ENCODE results near the gene NUSAP1. TPM values are rescaled to one million over a fixed set of nuclear protein-coding genes. Genes with fewer than 3 reads are reported as not detected.
"Not testable (repeated sequence)": the region's sequence is repeated elsewhere in the genome, so short reads cannot be mapped to it uniquely, and the experiment has no call there.

NUSAP1 gene
- total RNA-seq, 1 donor from 2014 or later: 39.0 TPM

DNA sequence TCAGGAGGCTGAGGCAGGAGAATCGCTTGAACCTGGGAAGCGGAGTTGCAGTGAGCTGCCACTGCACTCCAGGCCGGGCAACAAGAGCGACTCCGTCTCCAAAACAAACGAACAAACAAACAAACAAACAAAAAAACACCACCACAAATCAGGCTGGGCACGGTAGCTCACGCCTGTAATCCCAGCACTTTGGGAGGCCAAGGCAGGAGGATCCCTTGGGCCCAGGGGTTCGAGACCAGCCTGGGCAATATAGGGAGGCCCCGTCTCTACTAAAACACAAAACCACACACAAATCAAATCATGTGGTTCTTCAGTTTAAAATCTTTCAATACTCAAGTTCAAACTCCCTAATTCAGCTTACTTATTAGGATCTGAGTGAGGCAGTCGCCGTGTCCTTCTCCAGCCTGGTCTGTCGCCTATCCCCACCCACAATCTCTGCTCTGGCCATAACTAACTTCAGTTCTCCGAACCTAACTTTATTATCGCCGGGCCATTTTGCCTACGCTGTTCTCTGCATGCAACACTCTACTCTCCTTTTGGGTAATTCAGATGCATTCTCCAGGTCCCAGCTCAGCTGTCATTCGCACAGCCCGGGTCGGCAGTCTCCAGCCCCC is 83.6 kb downstream of the NUSAP1 start:
- DNase-seq: no peak

DNA sequence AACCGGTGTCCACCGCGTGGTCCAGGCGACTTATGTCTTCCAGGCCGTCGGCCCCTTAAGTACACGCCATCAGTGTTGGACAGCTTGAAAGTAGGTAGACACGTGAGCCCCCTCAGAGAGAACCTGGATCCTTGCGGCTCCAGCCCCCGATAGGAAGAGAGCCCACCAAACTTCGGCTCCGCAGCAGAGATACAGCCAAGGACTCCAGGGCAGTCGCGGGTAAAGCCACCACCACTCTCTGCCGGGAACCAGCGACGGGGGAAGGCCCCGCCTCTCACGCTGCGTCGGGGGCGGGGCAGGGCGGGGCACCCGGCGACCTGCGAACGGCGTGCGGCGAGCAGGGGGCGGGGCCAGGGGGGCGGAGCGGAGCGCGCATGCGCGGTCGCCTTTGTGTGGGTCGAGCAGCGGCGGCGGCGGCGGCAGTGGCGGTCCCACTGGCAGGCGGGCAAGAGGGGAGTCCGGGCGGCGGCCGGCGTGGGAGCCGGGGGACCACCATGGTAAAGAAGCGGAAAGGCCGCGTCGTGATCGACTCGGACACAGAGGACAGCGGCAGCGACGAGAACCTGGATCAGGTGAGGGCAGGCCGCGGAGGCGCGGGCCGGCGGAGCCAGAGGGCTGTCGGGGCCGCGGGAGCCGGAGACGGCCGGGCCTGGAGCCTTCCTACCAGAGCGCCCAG is 84.2 kb downstream of the NUSAP1 start, which contains the start of gene RTF1:
Gene RTF1 (plus strand): TSS at position 354 of the 676 bp plus-strand sequence. CDS start 21 bp downstream, at position 375.
- peak; percentile 94 for DNase-seq

DNA sequence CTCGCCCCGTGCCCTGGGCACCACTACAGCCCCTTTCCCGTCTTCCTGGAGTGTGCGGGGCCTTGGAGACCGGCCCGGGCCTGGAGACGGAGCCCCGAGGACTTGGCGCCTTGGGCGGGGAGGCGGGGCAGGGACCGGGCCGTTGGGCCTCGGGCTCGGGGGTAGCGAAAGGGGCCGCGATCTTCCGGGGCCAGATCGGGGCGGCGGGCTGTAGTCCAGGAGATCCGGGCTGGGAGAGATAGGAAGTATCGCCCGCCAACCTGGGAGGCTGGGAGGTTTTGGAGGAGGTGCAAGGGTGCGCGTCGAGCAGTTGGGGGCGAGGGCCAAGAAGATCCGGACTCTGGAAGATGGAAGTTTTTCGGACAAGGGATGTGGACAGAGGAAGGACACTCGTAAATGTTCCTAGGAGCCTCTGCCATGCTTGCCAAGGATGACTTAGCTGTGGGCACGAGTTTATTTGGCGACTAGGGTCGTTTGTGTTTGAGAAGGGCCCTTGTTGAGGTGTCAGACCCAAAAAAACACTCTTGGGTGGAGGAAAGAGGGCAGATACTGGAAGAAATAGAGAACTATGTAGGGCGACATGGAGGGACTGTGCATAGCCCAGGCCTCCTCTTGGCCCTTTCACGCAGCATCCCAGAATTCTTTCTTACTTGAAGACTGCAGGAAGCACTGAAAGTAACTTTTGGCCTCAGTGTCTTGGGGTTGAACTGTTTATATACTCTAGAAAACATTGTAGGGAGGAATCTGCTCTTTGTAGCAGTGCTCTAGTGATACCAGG is 84.9 kb downstream of the NUSAP1 start:
- DNase-seq: no peak

DNA sequence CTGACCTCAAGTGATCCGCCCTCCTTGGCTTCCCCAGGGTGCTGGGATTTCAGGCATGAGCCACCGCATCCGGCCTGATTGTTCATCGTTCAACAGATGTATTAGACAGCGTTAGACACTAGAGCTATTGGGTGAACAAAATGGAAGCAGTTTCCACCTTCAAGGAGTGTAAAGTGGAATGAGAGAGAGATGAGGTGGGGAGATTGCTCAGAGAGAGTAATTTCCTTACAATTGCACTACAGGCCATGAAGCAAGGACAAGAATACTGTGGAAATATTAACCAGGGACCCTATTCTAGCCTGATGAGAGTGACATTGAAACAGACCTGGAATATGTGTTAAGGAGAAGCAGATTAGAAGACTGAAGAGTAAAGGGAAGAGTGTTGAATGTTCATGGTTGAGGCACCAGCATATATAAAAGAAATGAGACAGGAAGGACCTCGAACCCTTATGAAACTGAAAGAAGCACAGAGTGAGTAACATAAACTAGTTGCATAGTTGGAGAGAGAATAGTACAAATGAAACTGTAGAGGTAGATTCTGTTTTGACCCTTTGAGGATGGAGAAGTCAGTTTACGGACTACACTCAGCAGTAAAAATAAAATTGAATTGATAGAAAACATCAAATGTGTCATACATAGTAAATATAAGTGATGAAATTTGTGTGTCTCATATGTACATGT is 91.4 kb downstream of the NUSAP1 start:
- no peak for DNase-seq

DNA sequence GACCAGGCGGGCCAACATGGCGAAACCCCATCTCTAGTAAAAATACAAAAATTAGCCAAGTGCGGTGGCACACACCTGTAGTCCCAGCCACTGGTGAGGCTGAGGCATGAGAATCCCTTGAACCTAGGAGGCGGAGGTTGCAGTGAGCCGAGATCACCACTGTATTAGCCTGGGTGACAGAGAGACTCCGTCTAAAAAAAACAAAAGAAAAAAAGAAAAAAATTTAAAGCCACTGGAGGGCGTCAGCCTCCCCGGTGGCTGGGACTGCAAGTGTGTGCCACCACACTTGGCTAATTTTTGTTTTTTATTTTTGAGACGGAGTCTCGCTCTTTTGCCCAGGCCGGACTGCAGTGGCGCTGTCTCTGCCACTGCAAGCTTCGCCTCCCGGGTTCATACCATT is 92.1 kb downstream of the NUSAP1 start:
- no peak for DNase-seq

DNA sequence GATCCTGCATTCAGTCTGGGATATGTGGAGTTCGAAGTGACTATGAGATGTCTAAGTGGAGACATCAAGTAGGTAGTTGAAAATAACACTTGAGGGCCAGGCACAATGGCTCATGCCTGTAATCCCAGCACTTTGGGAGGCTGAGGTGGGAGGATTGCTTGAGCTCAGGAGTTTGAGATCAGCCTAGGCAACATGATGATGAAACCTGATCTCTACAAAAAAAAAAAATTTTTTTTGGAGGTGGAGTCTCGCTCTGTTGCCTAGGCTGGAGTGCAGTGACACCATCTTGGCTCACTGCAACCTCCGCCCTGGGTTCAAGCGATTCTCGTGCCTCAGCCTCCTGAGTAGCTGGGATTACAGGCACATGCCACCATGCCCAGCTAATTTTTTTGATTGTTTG is 93.2 kb downstream of the NUSAP1 start:
- not testable (repeated sequence) for DNase-seq

DNA sequence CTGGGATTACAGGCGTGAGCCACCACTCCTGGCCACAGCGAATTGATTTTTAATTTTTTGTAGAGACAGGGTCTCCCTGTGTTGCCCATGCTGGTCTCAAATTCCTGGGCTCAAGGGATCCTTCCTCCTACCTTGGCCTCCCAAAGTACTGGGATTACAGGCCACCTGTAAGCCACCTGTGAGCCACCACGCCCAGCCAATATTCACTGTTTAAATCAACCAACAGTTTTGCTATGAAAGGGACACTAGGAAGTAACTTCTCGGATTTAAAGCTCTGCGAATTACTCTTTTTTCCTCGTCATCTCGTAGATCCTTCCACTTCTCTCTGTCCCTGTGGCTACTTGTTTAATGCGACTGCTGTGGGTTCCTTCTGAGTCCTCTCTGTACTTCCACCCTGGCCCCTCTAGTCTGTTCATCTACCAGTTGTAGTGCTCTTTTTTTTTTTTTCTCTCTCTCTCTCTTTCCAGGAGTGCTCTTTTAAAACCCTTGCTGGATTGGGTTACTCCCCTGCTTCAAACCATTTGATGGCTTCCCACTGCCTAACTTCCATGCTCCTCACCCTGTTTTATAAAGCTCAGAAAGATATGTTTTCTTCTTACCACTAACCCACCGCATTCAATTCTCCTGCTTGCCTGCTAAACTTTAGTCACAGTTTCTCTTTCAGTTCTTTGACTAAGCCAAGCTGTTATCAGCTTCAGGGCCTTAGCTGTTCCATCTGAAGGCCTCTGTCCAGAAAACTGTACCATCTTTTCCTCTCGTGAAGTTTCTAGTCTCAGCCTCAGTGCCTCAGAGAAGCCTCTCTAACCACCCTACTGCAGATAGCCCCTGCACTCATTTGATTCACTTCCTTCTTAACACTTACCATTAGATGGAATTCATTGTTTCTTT is 96.6 kb downstream of the NUSAP1 start:
- DNase-seq: no peak

Other genes with a start within 250 kb of the NUSAP1 start
- gene INO80, start 216.6 kb upstream of the NUSAP1 start, total RNA-seq: 26.2 and 40.4 TPM in 2 replicates
- not detected in 2 replicates for gene EXD1, start 102.1 kb upstream of the NUSAP1 start, total RNA-seq
- 73.3 and 92.7 TPM in 2 replicates for gene CHP1, start 101.6 kb upstream of the NUSAP1 start, total RNA-seq
- 3.6 and 14.1 TPM in 2 replicates for gene OIP5, start 290 bp upstream of the NUSAP1 start, total RNA-seq
- 20.3 and 22.6 TPM in 2 replicates for gene NDUFAF1, start 69.6 kb downstream of the NUSAP1 start, total RNA-seq
- gene RTF1, start 84.2 kb downstream of the NUSAP1 start, total RNA-seq: 25.4 and 25.9 TPM in 2 replicates
- 0.56 and 0.68 TPM in 2 replicates for gene ITPKA, start 161.0 kb downstream of the NUSAP1 start, total RNA-seq
- 0.09 TPM in 1 of 2 replicates, not detected in the other for gene LTK, start 180.9 kb downstream of the NUSAP1 start, total RNA-seq
- 35.9 and 68.0 TPM in 2 replicates for gene RPAP1, start 211.4 kb downstream of the NUSAP1 start, total RNA-seq
- gene TYRO3, start 226.3 kb downstream of the NUSAP1 start, total RNA-seq: 2.6 and 5.0 TPM in 2 replicates

Data from dermis blood vessel endothelial cell (primary cell).